HG02852 (cell line): ENCODE measurements around the gene CLTCL1.

Source experiments
- ATAC-seq: cut with Tn5 transposase; IDR thresholded peaks from one replicate; pipeline ENCODE4 v1.9.1; 2021; ENCODE audit warnings: mild to moderate bottlenecking, moderate library complexity; ENCODE audit not compliant: unreplicated experiment

CLTCL1 gene

DNA sequence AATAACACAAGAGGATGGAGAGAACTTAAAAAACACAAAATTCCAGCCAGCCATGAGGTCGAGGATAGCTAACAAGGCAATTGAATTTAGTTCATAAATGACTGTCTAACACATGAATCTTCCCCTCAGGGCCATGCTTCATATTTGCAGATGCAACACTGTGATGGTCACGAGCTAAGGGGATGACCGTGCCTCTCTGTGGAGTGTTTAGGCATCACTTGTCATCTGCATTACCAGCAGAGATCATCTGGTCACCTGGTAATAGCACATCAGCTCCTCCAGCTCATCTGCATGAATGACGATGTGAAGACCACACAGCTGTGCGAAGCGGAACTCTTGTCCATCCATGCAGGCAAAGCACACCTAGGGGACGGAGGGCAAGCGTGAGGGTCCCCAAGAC lies 92.0 kb downstream of the CLTCL1 start:
- ATAC-seq, result no peak

- ATAC-seq, result no peak
Observed at GRCh38 chr22:19197997-19198865, 93.3 kb downstream of the CLTCL1 start.

DNA sequence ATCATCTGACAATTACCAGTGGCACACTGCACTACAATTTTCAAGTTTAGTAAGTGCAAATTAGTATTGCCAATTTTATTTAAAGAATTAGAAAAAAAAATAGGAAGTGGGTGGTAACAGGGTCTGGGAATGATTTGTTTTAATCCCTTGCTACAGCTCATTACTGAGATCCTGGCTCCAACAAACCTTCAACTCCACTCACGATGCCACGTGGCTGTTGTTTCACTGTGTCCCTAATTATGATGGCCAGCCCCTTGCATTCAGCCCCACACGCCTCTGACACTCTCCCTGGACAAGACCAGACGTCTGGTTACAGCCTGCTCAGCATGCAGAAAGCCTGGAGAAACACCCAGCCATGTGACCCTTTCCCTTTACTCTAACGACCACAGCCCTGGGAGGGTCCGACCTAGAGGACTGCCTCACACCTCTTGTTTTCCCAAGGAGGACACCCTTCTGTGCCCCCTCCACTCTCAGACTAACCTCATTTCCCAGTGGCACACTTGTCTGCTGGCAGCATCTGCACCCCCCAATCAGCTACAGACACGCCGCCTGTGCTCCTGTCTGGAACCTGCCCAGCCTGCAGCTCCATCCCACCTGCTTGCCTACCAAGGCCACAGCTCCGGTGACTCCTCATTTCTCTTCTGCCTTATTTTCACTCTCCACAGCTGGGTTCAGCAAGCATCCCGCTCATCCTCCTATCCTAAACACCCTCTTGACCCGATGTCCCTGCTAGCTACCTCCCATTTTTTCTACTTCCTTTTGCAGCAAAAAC lies 94.5 kb downstream of the CLTCL1 start:
- ATAC-seq, result no peak

DNA sequence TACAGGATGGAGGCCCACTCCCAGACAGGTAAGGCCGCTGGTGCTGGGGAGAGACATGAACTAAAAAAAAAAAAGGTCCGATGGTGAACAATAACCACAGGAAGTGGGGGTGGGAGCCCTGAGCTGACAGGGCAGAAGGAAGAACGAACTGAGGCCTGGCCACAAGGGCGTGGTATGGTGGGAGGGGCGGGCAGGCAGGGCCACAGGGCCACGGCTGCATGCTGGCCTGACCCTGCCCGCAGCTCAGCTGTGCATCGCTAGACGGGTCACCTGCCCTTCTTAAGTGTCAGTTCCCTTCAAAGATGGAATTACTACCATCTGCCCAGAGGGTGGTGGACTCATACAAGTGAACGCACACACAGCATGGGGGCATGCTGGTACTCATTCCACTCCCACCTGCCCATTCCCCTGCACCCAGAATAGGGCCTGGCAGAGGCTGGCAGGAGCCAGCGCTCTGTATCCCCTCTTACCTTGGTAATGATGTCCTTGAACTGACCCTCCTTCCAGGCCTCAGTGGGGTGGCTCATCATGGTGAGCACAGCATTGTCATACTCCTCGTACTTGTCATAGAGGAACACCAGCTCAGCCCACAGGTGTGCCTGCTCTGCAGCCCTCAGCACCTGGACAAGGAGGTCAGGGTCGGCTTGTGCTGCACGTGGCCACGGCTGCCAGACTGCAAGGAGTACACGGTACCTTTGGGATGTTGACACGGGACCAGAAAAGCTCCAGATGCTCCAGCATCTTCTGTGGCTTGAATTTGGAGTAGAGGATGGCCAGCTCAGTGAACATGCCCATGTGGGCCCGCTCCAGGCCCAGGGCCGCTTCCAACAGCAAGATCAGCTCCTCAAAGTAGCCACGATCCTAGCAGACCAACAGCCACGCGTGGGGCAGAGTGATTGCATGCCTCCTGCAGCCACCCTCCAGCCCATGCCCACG lies 95.5 kb downstream of the CLTCL1 start:
- ATAC-seq, result no peak

DNA sequence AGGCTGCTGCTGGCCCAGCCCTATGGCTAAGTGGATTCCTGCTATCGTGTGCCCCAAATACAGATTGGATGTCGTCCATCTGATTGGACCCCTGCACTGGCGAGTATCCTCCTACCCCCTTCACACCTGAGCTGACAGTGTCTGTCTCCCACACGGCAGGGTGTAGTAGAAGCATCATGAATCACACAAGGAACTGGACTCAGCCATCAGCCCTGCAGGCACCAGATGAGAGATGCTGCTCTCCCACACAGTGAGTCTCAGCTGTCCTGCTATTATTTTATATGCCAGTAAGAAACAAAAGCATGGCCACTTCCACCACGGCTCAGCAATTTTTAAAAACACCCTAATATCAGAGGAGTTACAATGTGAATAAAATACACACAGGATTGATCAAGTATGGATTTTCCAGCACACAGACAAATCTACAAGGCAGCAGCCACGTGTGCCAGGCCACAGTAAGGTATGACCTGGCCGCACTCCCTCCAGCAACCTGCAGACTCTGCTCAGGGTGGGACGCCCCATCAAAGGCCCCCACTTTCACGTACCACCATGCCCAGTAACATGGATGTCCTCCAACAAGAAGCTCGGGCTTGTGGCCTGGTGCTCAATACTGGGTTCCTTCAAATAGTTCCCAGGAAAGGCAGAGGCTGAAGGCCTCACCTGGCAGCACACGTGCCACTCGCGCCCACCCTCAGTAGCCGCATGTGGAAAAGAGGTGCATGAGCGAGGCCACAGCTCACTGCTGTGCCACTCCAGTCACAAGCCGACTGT lies 96.6 kb downstream of the CLTCL1 start:
- no peak for ATAC-seq

- no peak for ATAC-seq
Observed at GRCh38 chr22:19193879-19194278, 97.6 kb downstream of the CLTCL1 start.

- ATAC-seq, result no peak
Observed at GRCh38 chr22:19187716-19188563, 103.6 kb downstream of the CLTCL1 start.

- ATAC-seq, result no peak
Observed at GRCh38 chr22:19184276-19184997, 107.1 kb downstream of the CLTCL1 start.

DNA sequence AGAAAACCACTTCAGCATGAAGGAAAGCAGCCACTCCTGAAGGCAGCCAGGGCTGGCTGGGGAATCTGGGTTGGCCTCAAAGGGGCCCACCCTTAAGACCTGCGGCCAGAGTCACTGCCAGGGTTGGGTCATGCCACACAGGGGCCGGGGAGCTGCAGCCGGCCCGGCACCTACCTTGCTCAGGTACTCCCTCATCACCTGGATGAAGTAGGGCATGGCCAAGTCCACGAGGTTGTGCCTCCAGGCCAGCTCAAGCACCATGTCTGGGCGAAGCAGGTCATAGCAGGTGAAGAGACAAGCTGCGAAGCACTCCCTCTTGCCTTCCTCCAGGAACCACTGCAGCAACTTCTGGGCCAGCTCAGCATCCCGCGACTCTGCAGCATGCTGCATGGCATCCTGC lies 108.3 kb downstream of the CLTCL1 start:
- ATAC-seq, result no peak

DNA sequence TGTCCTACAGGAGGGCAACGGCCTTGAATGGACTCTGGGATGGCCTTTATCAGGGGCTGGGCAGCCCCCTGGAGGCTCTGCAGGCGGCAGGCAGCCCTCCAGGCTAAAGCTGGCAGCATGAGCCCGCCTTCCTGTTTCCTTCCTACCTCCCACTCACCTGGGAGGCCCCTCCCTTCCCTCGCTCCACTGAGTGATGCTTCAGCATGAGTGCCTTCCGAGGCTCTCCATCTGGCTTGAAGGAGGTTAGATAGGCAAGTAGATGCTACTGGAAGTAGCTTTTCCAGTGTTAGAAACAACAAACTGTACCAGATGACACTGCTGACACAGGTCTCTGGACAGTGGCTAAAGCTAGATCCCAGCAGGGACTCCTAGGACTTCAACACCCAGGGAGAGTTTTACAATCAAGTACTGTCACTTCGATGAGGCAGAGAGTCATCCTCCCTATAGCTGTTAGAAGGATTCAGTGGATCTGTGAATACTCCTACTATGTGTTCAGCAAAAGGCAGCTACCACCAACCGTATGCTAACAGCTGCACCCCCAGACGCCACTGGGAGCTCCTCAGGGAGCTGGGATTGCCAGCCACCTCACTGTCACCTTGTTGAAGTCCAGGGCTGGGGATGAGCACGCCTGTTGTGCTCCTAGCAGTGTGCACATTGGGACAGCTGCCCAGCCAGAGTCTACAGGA lies 108.9 kb downstream of the CLTCL1 start:
- no peak for ATAC-seq

- no peak for ATAC-seq
Observed at GRCh38 chr22:19181786-19182471, 109.6 kb downstream of the CLTCL1 start.

DNA sequence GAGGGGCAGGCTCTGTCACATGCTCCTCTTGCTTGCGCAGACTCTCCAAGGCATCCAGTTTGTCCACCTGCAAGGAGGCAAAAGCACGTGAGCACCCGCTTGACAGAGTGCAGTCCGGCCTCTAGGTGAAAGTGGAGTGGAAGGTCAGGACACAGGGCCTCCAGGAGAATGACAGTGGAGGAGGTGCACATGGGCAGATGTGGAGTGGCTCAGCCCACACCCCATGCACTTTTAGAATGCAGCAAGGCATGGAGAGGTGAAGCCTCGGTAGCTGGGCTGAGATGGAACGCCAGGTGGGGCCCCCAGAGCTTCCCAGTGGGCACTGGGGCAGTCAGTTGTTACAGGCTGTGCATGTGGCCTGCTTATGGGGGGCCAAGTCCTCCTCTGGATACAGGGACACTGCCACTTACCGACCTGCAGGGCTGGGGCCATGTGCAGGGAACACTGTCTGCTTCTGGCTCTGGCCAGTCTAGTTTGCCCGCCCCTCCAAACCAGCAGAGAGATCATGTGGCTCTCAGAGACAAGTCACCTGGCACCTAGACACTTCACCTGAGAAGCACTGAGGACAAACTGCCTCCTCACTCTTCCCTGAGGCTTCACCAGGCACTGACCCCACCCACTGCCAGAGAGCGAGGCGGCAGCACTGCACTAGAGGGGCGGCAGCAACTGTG lies 110.6 kb downstream of the CLTCL1 start:
- ATAC-seq, result no peak

- ATAC-seq, result no peak
Observed at GRCh38 chr22:19180234-19180633, 111.3 kb downstream of the CLTCL1 start.

- peak; percentile 43 for ATAC-seq
Observed at GRCh38 chr22:19179497-19180048, 111.9 kb downstream of the CLTCL1 start.

- ATAC-seq, result peak; percentile 66
Observed at GRCh38 chr22:19178657-19179496, 112.6 kb downstream of the CLTCL1 start, which contains the start of gene SLC25A1. TSS of gene SLC25A1 (minus strand) at chr22:19178736. CDS start at chr22:19178673, 63 bp downstream.
